GM23248 (cell line): ENCODE measurements around the gene ADCY2.

ENCODE experiments used
- EZH2 ChIP-seq: fragments of 200-600 bp; sonication (generic); IDR thresholded peaks from 2 replicates; pipeline ENCODE4 v1.6.1; 2018; ENCODE audit warnings: antibody characterized with exemption, mild to moderate bottlenecking; ENCODE audit not compliant: insufficient read depth, poor library complexity, severe bottlenecking
- EZH2phosphoT487 ChIP-seq: fragments of 200-600 bp; sonication (generic); IDR thresholded peaks from 2 replicates; pipeline ENCODE4 v1.6.1; 2018; ENCODE audit warnings: antibody characterized with exemption, moderate library complexity, mild to moderate bottlenecking, low read depth; ENCODE audit not compliant: insufficient read depth

DNA sequence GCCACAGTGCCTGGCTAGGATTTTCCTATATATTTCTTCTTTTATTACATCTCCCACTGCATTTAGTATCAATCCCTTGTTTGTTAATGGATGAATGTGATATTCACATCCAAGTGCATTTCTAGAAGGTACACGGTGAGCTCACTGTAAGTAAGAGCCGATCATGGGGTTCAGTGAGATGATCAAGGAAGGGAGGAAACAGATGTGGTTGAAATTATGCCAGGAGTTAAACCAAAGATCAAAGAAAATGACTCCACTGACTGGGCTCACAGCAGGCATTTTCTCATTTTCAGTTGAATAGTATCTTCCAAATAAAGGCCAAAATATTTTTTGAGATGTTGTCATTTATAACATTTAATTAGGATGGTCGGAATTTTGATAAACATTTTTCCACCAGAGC, 357.2 kb downstream of the ADCY2 start:
- TF ChIP-seq EZH2phosphoT487 (no peak), EZH2 (no peak)
